Measurements from ENCODE around the gene PCDHGB1.
"Not testable (repeated sequence)": the region's sequence is repeated elsewhere in the genome, so short reads cannot be mapped to it uniquely, and the experiment has no call there.

PCDHGB1 gene

DNA sequence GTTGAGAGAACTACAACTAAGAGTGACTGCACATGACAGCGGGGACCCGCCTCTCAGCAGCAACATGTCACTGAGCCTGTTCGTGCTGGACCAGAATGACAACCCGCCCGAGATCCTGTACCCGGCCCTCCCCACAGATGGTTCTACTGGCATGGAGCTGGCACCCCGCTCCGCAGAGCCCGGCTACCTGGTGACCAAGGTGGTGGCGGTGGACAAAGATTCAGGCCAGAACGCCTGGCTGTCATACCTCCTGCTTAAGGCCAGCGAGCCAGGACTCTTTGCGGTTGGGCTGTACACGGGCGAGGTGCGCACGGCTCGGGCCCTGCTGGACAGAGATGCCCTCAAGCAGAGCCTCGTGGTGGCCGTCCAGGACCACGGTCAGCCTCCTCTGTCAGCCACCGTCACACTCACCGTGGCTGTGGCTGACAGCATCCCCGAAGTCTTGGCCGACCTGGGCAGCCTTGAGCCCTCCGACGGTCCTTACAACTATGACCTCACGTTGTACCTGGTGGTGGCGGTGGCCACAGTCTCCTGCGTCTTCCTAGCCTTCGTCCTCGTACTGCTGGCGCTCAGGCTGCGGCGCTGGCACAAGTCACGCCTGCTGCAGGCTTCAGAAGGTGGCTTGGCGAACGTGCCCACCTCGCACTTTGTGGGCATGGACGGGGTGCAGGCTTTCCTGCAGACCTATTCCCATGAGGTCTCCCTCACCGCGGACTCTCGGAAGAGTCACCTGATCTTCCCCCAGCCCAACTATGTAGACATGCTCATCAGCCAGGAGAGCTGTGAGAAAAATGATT, 34.8 kb downstream of the PCDHGB1 start:
- no peak for DNase-seq

DNA sequence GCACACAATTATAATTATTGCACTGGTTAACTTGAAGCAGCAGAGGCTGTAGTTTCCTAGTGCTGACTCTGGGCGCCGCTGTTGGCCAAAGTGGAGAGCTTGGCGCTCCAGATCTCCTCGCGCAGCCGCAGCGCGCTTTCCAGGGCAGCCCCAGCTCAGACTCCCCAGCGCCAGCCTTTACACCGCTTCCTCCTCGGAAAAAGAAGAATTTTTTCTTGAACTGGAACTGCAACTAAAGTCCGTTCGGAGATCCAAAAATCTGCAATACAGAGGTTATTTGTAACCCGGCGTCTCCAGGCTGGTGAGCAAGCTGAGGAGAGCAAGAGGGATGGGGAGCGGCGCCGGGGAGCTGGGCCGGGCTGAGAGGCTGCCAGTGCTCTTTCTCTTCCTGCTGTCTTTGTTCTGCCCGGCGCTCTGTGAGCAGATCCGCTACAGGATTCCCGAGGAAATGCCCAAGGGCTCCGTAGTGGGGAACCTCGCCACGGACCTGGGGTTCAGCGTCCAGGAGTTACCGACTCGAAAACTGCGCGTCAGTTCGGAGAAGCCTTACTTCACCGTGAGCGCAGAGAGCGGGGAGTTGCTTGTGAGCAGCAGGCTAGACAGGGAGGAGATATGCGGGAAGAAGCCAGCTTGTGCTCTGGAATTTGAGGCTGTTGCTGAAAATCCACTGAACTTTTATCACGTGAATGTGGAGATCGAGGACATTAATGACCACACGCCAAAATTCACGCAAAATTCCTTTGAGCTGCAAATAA, 37.8 kb downstream of the PCDHGB1 start, which contains the start of gene PCDHGB4:
Gene PCDHGB4 (plus strand): TSS at position 142 of the 755 bp plus-strand sequence. CDS start 187 bp downstream, at position 329.
- DNase-seq: not testable (repeated sequence)

DNA sequence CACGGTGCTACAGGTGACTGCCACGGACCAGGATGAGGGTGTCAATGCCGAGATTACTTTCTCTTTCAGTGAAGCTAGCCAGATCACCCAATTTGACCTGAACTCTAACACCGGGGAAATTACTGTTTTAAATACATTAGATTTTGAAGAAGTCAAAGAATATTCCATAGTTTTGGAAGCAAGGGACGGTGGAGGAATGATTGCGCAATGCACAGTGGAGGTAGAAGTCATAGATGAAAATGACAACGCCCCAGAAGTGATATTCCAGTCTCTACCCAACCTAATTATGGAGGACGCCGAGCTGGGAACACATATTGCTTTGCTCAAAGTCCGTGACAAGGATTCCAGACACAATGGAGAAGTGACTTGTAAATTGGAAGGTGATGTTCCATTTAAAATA, 38.8 kb downstream of the PCDHGB1 start:
- DNase-seq: no peak

DNA sequence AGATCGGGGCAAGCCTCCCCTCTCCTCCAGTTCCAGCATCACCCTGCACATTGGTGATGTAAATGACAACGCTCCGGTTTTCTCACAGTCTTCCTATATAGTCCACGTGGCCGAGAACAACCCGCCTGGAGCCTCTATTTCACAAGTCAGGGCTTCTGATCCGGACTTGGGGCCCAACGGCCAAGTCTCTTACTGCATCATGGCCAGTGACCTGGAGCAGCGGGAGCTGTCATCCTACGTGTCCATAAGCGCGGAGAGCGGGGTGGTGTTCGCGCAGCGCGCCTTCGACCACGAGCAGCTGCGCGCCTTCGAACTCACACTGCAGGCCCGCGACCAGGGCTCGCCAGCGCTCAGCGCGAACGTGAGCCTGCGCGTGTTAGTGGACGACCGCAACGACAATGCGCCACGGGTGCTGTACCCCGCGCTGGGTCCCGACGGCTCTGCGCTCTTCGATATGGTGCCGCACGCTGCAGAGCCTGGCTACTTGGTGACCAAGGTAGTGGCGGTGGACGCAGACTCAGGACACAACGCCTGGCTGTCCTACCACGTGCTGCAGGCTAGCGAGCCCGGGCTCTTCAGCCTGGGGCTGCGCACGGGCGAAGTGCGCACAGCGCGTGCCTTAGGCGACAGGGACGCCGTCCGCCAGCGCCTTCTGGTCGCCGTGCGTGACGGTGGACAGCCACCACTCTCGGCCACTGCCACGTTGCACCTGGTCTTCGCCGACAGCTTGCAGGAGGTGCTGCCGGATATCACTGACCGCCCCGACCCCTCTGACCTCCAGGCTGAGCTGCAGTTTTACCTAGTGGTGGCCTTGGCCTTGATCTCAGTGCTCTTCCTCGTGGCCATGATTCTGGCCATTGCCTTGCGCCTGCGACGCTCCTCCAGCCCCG, 39.5 kb downstream of the PCDHGB1 start:
- no peak for DNase-seq

DNA sequence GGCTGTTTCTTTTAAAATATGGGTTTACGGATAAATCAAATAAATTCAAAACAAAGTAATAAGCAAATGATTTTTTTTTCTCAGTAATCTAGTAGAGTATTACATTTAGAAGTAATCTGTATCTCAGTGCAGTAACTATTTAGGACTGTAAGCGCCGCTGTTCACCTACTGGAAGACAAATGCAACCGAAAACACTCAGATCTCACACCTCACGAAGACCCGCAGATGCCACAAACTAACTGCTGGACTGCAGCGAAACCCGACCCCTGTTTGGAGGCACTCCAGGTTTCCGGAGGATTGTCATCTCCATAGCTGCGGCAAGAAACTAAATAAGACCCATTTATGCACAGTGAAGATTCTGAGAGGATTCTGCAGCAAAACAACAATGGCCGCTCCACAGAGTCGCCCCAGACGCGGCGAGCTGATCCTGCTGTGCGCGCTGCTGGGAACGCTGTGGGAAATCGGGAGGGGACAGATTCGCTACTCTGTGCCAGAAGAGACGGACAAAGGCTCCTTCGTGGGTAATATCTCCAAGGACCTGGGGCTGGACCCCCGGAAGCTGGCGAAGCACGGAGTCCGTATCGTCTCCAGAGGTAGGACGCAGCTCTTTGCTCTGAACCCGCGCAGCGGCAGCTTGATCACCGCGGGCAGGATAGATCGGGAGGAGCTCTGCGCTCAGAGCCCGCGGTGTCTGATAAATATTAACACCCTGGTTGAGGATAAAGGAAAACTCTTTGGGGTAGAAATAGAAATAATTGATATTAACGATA, 42.7 kb downstream of the PCDHGB1 start, which contains the start of gene PCDHGA8:
Gene PCDHGA8 (plus strand): TSS at position 205 of the 770 bp plus-strand sequence. CDS start 181 bp downstream, at position 386.
- DNase-seq: no peak

DNA sequence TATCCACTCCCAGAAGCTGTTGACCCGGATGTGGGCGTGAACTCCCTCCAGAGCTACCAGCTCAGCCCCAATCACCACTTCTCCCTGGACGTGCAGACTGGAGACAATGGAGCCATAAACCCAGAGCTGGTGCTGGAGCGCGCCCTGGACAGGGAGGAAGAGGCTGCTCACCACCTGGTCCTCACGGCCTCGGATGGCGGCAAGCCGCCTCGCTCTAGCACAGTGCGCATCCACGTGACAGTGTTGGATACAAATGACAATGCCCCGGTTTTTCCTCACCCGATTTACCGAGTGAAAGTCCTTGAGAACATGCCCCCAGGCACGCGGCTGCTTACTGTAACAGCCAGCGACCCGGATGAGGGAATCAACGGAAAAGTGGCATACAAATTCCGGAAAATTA, 43.4 kb downstream of the PCDHGB1 start:
- DNase-seq: no peak

DNA sequence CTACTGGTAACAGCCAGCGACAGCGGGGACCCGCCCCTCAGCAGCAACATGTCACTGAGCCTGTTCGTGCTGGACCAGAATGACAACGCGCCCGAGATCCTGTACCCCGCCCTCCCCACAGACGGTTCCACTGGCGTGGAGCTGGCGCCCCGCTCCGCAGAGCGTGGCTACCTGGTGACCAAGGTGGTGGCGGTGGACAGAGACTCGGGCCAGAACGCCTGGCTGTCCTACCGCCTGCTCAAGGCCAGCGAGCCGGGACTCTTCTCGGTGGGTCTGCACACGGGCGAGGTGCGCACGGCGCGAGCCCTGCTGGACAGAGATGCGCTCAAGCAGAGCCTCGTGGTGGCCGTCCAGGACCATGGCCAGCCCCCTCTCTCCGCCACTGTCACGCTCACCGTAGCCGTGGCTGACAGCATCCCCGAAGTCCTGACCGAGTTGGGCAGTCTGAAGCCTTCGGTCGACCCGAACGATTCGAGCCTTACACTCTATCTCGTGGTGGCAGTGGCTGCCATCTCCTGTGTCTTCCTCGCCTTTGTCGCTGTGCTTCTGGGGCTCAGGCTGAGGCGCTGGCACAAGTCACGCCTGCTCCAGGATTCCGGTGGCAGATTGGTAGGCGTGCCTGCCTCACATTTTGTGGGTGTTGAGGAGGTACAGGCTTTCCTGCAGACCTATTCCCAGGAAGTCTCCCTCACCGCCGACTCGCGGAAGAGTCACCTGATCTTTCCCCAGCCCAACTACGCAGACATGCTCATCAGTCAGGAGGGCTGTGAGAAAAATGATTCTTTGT, 44.7 kb downstream of the PCDHGB1 start:
- DNase-seq: not testable (repeated sequence)

DNA sequence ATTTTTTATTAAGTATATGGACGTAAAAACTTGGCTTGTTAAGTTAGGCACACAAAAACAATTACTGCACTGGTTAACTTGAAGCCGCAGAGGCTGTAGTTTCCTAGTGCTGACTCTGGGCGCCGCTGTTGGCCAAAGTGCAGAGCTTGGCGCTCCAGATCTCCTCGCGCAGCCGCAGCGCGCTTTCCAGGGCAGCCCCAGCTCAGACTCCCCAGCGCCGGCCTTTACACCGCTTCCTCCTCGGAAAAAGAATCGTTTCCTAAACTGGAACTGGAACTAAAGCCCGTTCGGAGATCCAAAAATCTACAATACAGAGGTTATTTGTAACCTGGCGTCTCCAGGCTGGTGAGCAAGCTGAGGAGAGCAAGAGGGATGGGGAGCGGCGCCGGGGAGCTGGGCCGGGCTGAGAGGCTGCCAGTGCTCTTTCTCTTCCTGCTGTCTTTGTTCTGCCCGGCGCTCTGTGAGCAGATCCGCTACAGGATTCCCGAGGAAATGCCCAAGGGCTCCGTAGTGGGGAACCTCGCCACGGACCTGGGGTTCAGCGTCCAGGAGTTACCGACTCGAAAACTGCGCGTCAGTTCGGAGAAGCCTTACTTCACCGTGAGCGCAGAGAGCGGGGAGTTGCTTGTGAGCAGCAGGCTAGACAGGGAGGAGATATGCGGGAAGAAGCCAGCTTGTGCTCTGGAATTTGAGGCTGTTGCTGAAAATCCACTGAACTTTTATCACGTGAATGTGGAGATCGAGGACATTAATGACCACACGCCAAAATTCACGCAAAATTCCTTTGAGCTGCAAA, 48.1 kb downstream of the PCDHGB1 start, which contains the start of gene PCDHGB5:
Gene PCDHGB5 (plus strand): TSS at position 192 of the 796 bp plus-strand sequence. CDS start 181 bp downstream, at position 373.
- peak in 1 of 3 experiments; percentile 50 for DNase-seq

DNA sequence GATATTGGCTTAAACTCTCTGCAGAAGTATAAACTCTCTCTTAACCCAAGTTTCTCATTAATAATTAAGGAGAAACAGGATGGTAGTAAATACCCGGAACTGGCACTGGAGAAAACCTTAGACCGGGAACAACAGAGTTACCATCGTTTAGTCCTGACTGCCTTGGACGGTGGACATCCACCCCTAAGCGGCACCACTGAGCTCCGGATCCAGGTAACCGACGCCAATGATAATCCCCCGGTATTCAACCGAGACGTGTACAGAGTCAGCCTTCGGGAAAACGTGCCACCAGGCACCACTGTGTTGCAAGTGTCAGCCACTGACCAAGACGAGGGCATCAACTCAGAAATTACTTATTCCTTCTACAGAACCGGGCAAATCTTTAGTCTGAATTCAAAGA, 48.7 kb downstream of the PCDHGB1 start:
- no peak for DNase-seq

DNA sequence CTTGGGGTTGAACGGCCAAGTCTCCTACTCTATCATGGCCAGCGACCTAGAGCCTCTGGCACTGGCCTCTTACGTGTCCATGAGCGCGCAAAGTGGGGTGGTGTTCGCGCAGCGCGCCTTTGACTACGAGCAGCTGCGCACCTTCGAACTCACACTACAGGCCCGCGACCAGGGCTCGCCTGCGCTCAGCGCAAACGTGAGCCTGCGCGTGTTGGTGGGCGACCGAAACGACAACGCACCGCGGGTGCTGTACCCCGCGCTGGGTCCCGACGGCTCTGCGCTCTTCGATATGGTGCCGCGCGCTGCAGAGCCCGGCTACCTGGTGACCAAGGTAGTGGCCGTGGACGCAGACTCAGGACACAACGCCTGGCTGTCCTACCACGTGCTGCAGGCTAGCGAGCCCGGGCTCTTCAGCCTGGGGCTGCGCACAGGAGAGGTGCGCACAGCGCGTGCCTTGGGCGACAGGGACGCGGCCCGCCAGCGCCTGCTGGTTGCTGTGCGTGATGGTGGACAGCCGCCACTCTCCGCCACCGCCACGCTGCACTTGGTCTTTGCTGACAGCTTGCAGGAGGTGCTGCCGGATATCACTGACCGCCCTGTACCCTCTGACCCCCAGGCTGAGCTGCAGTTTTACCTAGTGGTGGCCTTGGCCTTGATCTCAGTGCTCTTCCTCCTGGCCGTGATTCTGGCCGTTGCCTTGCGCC, 49.8 kb downstream of the PCDHGB1 start:
- no peak for DNase-seq

Measured in NCI-H1417 (cell line).